Measurements from ENCODE around the gene MYNN.

- TF ChIP-seq, protein P1, sequence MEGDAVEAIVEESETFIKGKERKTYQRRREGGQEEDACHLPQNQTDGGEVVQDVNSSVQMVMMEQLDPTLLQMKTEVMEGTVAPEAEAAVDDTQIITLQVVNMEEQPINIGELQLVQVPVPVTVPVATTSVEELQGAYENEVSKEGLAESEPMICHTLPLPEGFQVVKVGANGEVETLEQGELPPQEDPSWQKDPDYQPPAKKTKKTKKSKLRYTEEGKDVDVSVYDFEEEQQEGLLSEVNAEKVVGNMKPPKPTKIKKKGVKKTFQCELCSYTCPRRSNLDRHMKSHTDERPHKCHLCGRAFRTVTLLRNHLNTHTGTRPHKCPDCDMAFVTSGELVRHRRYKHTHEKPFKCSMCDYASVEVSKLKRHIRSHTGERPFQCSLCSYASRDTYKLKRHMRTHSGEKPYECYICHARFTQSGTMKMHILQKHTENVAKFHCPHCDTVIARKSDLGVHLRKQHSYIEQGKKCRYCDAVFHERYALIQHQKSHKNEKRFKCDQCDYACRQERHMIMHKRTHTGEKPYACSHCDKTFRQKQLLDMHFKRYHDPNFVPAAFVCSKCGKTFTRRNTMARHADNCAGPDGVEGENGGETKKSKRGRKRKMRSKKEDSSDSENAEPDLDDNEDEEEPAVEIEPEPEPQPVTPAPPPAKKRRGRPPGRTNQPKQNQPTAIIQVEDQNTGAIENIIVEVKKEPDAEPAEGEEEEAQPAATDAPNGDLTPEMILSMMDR (IDR thresholded peaks at IDR 0.05; ENCODE audit: low read length), result no peak
- no peak for TF ChIP-seq EZH2 (IDR thresholded peaks at IDR 0.05; ENCODE audit: borderline replicate concordance, low read length)
Measured at GRCh38 chr3:169792359-169792758, 19.2 kb downstream of the MYNN start.
